ENCODE results near the gene WDR53. TPM values are rescaled to one million over a fixed set of nuclear protein-coding genes. Genes with fewer than 3 reads are reported as not detected.
"Not testable (repeated sequence)": the region's sequence is repeated elsewhere in the genome, so short reads cannot be mapped to it uniquely, and the experiment has no call there.

Gene WDR53
- total RNA-seq, 1 donor from 2014 or later: 13.4 TPM

GRCh38 chr3:196531418-196531817 lies 36.9 kb downstream of the WDR53 start:
- Mint-ChIP-seq H3K27ac (no peak overlapping the region), H3K4me1 (no peaks in the 10 kb centered on the region), H3K27me3 (ENCODE audit: low read depth) (peaks cover 12% of the 10 kb centered on the region), H3K36me3 (peaks cover 3% of the 10 kb centered on the region), H3K4me3 (no peak overlapping the region), H3K9me3 (peaks cover 23% of the 10 kb centered on the region)
- no peak for DNase-seq (ENCODE audit: low spot score in 2 of 2, unreplicated experiment in 2 of 2)
- no peak for TF ChIP-seq CTCF (IDR thresholded peaks at IDR 0.05; ENCODE audit: unreplicated experiment)

- Mint-ChIP-seq H3K9me3 (peaks cover 31% of the 10 kb centered on the region), H3K27ac (no peak overlapping the region), H3K27me3 (ENCODE audit: low read depth) (peaks cover 13% of the 10 kb centered on the region), H3K4me3 (peak overlapping the region; percentile 53), H3K4me1 (no peaks in the 10 kb centered on the region), H3K36me3 (peaks cover 3% of the 10 kb centered on the region)
- TF ChIP-seq CTCF (IDR thresholded peaks at IDR 0.05; ENCODE audit: unreplicated experiment): peak; percentile 78
- peak; percentile 56 to 84 for DNase-seq (ENCODE audit: low spot score in 2 of 2, unreplicated experiment in 2 of 2)
These were observed 39.6 kb downstream of the WDR53 start for GRCh38 chr3:196528639-196529233.

DNA sequence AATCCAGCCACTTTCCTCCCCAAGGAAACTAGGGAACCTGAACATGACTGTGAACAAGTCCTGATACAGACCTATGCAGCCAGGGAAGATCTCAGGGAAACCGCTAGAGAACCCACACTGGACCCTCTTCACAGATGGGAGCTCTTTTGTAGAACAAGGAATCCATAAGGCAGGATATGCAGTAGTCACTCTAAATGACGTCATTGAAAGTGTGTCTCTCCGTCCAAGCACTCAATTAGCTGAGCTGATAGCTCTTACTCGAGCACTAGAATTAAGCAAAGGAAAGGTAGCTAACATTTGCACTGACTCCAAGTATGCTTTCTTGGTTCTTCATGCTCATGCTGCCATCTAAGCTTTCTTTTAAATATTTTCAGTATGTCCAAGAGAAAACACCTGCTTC lies 43.2 kb downstream of the WDR53 start:
- Mint-ChIP-seq H3K4me1 (no peaks in the 10 kb centered on the region), H3K36me3 (peaks cover 5% of the 10 kb centered on the region), H3K27me3 (ENCODE audit: low read depth) (peaks cover 6% of the 10 kb centered on the region), H3K4me3 (no peak overlapping the region), H3K27ac (no peak overlapping the region), H3K9me3 (peaks cover 31% of the 10 kb centered on the region)
- no peak for DNase-seq (ENCODE audit: low spot score in 2 of 2, unreplicated experiment in 2 of 2)
- TF ChIP-seq CTCF (IDR thresholded peaks at IDR 0.05; ENCODE audit: unreplicated experiment): no peak

GRCh38 chr3:196524527-196524926 lies 43.8 kb downstream of the WDR53 start:
- H3K36me3 Mint-ChIP-seq: peaks cover 6% of the 10 kb centered on the region
- no peak overlapping the region for H3K27ac Mint-ChIP-seq
- TF ChIP-seq CTCF (IDR thresholded peaks at IDR 0.05; ENCODE audit: unreplicated experiment): no peak
- no peak for DNase-seq (ENCODE audit: low spot score in 2 of 2, unreplicated experiment in 2 of 2)
- no peaks in the 10 kb centered on the region for H3K4me1 Mint-ChIP-seq
- no peak overlapping the region for H3K4me3 Mint-ChIP-seq
- peaks cover 6% of the 10 kb centered on the region for H3K27me3 Mint-ChIP-seq (ENCODE audit: low read depth)
- peaks cover 37% of the 10 kb centered on the region for H3K9me3 Mint-ChIP-seq

DNA sequence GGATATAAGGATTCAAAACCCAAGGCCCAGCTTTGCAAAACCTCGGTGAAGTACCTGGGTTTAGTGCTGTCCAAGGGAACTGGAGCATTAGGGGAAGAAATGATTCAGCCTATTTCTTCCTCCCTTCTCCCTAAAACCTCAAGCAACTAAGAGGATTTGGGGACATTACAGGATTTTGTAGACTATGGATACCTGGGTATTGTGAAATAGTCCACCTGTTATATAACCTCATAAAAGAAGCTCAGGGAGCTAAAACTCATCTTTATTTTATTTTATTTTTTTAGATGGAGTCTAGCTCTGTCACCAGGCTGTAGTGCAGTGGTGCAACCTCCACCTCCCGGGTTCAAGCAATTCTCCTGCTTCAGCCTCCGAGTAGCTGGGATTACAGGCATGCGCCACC lies 44.5 kb downstream of the WDR53 start:
- Mint-ChIP-seq H3K27ac (no peak overlapping the region), H3K9me3 (peaks cover 44% of the 10 kb centered on the region)

GRCh38 chr3:196521291-196521690 lies 47.1 kb downstream of the WDR53 start:
- peaks cover 51% of the 10 kb centered on the region for H3K9me3 Mint-ChIP-seq
- not testable (repeated sequence) for H3K4me3 Mint-ChIP-seq; H3K27ac Mint-ChIP-seq; H3K4me1 Mint-ChIP-seq; H3K36me3 Mint-ChIP-seq; DNase-seq (ENCODE audit: low spot score in 2 of 2, unreplicated experiment in 2 of 2); H3K27me3 Mint-ChIP-seq (ENCODE audit: low read depth)

More for the DNA sequence above, 44.5 kb downstream of the WDR53 start:
- Mint-ChIP-seq H3K27me3 (ENCODE audit: low read depth) (peaks cover 6% of the 10 kb centered on the region), H3K4me1 (no peaks in the 10 kb centered on the region), H3K4me3 (no peak overlapping the region), H3K36me3 (peaks cover 6% of the 10 kb centered on the region)
- no peak for DNase-seq (ENCODE audit: low spot score in 2 of 2, unreplicated experiment in 2 of 2)
- no peak for TF ChIP-seq CTCF (IDR thresholded peaks at IDR 0.05; ENCODE audit: unreplicated experiment)

Data from mesothelial cell of epicardium (in vitro differentiated cells).